ENCODE results near the gene FAM174B.

FAM174B gene

GRCh38 chr15:92606126-92606835 lies 49.3 kb downstream of the FAM174B start:
- Mint-ChIP-seq H3K36me3 (no peaks in the 10 kb centered on the region), H3K4me3 (no peak overlapping the region), H3K9me3 (no peaks in the 10 kb centered on the region), H3K27ac (no peak overlapping the region), H3K4me1 (no peaks in the 10 kb centered on the region)
- ATAC-seq (no peak), DNase-seq (ENCODE audit: low spot score in 2 of 2) (no peak)

- Mint-ChIP-seq H3K4me1 (no peaks in the 10 kb centered on the region), H3K4me3 (no peak overlapping the region), H3K27ac (no peak overlapping the region), H3K36me3 (no peaks in the 10 kb centered on the region), H3K9me3 (no peaks in the 10 kb centered on the region)
- DNase-seq (ENCODE audit: low spot score in 2 of 2) (no peak), ATAC-seq (no peak)
These were observed 50.2 kb downstream of the FAM174B start for GRCh38 chr15:92605225-92605944.

GRCh38 chr15:92603743-92604470 lies 51.7 kb downstream of the FAM174B start:
- Mint-ChIP-seq H3K4me1 (no peaks in the 10 kb centered on the region), H3K27ac (no peak overlapping the region), H3K4me3 (no peak overlapping the region), H3K9me3 (no peaks in the 10 kb centered on the region), H3K36me3 (no peaks in the 10 kb centered on the region)
- no peak for ATAC-seq
- no peak for DNase-seq (ENCODE audit: low spot score in 2 of 2)

- no peaks in the 10 kb centered on the region for H3K36me3 Mint-ChIP-seq
- ATAC-seq (no peak), DNase-seq (ENCODE audit: low spot score in 2 of 2) (no peak)
- H3K9me3 Mint-ChIP-seq, result no peaks in the 10 kb centered on the region
- H3K4me3 Mint-ChIP-seq, result no peak overlapping the region
- H3K4me1 Mint-ChIP-seq, result no peaks in the 10 kb centered on the region
- H3K27ac Mint-ChIP-seq, result no peak overlapping the region
These were observed 52.3 kb downstream of the FAM174B start for GRCh38 chr15:92603278-92603677.

- no peaks in the 10 kb centered on the region for H3K36me3 Mint-ChIP-seq
- no peaks in the 10 kb centered on the region for H3K9me3 Mint-ChIP-seq
- H3K4me3 Mint-ChIP-seq, result no peak overlapping the region
- no peak for ATAC-seq
- DNase-seq (ENCODE audit: low spot score in 2 of 2), result no peak
- no peak overlapping the region for H3K27ac Mint-ChIP-seq
- H3K4me1 Mint-ChIP-seq, result no peaks in the 10 kb centered on the region
These were observed 53.3 kb downstream of the FAM174B start for GRCh38 chr15:92602267-92602593.

- Mint-ChIP-seq H3K4me1 (no peaks in the 10 kb centered on the region), H3K27ac (no peak overlapping the region), H3K4me3 (no peak overlapping the region), H3K9me3 (no peaks in the 10 kb centered on the region), H3K36me3 (no peaks in the 10 kb centered on the region)
- DNase-seq (ENCODE audit: low spot score in 2 of 2), result no peak
- no peak for ATAC-seq
These were observed 53.8 kb downstream of the FAM174B start for GRCh38 chr15:92601592-92602266.

GRCh38 chr15:92600856-92601255 lies 54.7 kb downstream of the FAM174B start:
- H3K4me1 Mint-ChIP-seq, result no peaks in the 10 kb centered on the region
- no peak overlapping the region for H3K4me3 Mint-ChIP-seq
- H3K27ac Mint-ChIP-seq, result peak overlapping the region; percentile 12
- no peaks in the 10 kb centered on the region for H3K9me3 Mint-ChIP-seq
- H3K36me3 Mint-ChIP-seq, result no peaks in the 10 kb centered on the region
- ATAC-seq (no peak), DNase-seq (ENCODE audit: low spot score in 2 of 2) (no peak)

GRCh38 chr15:92599394-92599970 lies 56.1 kb downstream of the FAM174B start:
- Mint-ChIP-seq H3K27ac (no peak overlapping the region), H3K4me3 (no peak overlapping the region), H3K36me3 (no peaks in the 10 kb centered on the region), H3K4me1 (no peaks in the 10 kb centered on the region), H3K9me3 (no peaks in the 10 kb centered on the region)
- DNase-seq (ENCODE audit: low spot score in 2 of 2), result no peak
- peak; percentile 59 for ATAC-seq

- H3K4me1 Mint-ChIP-seq, result no peaks in the 10 kb centered on the region
- no peak overlapping the region for H3K27ac Mint-ChIP-seq
- no peaks in the 10 kb centered on the region for H3K9me3 Mint-ChIP-seq
- H3K36me3 Mint-ChIP-seq, result no peaks in the 10 kb centered on the region
- DNase-seq (ENCODE audit: low spot score in 2 of 2) (no peak), ATAC-seq (no peak)
- H3K4me3 Mint-ChIP-seq, result no peak overlapping the region
These were observed 58.0 kb downstream of the FAM174B start for GRCh38 chr15:92597548-92597947.

GRCh38 chr15:92596623-92597022 lies 59.0 kb downstream of the FAM174B start:
- Mint-ChIP-seq H3K4me1 (no peaks in the 10 kb centered on the region), H3K9me3 (no peaks in the 10 kb centered on the region), H3K4me3 (no peak overlapping the region), H3K27ac (no peak overlapping the region), H3K36me3 (no peaks in the 10 kb centered on the region)
- no peak for DNase-seq (ENCODE audit: low spot score in 2 of 2)
- no peak for ATAC-seq

GRCh38 chr15:92595506-92596381 lies 59.8 kb downstream of the FAM174B start:
- no peak for DNase-seq (ENCODE audit: low spot score in 2 of 2)
- ATAC-seq, result no peak
- Mint-ChIP-seq H3K4me3 (no peak overlapping the region), H3K27ac (no peak overlapping the region), H3K4me1 (no peaks in the 10 kb centered on the region), H3K9me3 (no peaks in the 10 kb centered on the region), H3K36me3 (no peaks in the 10 kb centered on the region)

GRCh38 chr15:92591275-92591674 lies 64.3 kb downstream of the FAM174B start:
- Mint-ChIP-seq H3K27ac (no peak overlapping the region), H3K4me1 (no peaks in the 10 kb centered on the region), H3K36me3 (no peaks in the 10 kb centered on the region), H3K9me3 (no peaks in the 10 kb centered on the region), H3K4me3 (no peak overlapping the region)
- DNase-seq (ENCODE audit: low spot score in 2 of 2), result no peak
- ATAC-seq, result no peak

- no peaks in the 10 kb centered on the region for H3K36me3 Mint-ChIP-seq
- DNase-seq (ENCODE audit: low spot score in 2 of 2) (no peak), ATAC-seq (peak; percentile 4)
- H3K9me3 Mint-ChIP-seq, result no peaks in the 10 kb centered on the region
- H3K27ac Mint-ChIP-seq, result no peak overlapping the region
- no peaks in the 10 kb centered on the region for H3K4me1 Mint-ChIP-seq
- H3K4me3 Mint-ChIP-seq, result no peak overlapping the region
These were observed 68.6 kb downstream of the FAM174B start for GRCh38 chr15:92586966-92587365.

- H3K4me3 Mint-ChIP-seq, result no peak overlapping the region
- H3K36me3 Mint-ChIP-seq, result no peaks in the 10 kb centered on the region
- no peak for DNase-seq (ENCODE audit: low spot score in 2 of 2)
- H3K4me1 Mint-ChIP-seq, result no peaks in the 10 kb centered on the region
- no peak for ATAC-seq
- no peak overlapping the region for H3K27ac Mint-ChIP-seq
- H3K9me3 Mint-ChIP-seq, result no peaks in the 10 kb centered on the region
These were observed 69.1 kb downstream of the FAM174B start for GRCh38 chr15:92586383-92586942.

Data from stimulated activated effector memory CD8-positive, alpha-beta T cell treated with anti-CD3 and anti-CD28 coated beads, Interleukin-12 subunit alpha, Interleukin-12 subunit beta, amount 100 ng/mL, for 72 hours (primary cell).